Renal cortex interstitium (tissue), 11 donors: ENCODE measurements around the gene PLXDC1. TPM values are rescaled to one million over a fixed set of nuclear protein-coding genes. Genes with fewer than 3 reads are reported as not detected.
"Not testable (repeated sequence)": the region's sequence is repeated elsewhere in the genome, so short reads cannot be mapped to it uniquely, and the experiment has no call there.

Experiments used
- DNase-seq, 11 donors: peaks; one replicate each; pipeline ENCODE4 v3.0.0-alpha.2; 2013; ENCODE audit warnings: low read depth in 9 of 11, low spot score in 4 of 11; ENCODE audit errors: extremely low read depth in 1 of 11
- polyA plus RNA-seq, 3 donors: library from polyadenylated mRNA; unstranded; fragments of 120-200 nt; gene quantifications; one replicate each; pipeline ENCODE4 v1.2.1, GENCODE V29; 2013; ENCODE audit not compliant: insufficient read length in 3 of 3

Gene PLXDC1
- polyA plus RNA-seq, 3 donors, result 4.9 to 9.2 (median 7.2) TPM

GRCh38 chr17:39083270-39083669, 68.2 kb downstream of the PLXDC1 start:
- DNase-seq, result no peak

GRCh38 chr17:39082482-39082881, 69.0 kb downstream of the PLXDC1 start:
- DNase-seq, result peak in 8 of 11 donors; percentile 38 to 80 (median 58)

- no peak for DNase-seq
Observed at GRCh38 chr17:39081851-39082250, 69.6 kb downstream of the PLXDC1 start.

GRCh38 chr17:39080421-39081078, 70.9 kb downstream of the PLXDC1 start:
- DNase-seq, result no peak

- no peak for DNase-seq
Observed at GRCh38 chr17:39079836-39080235, 71.6 kb downstream of the PLXDC1 start.

- no peak for DNase-seq
Observed at GRCh38 chr17:39077866-39078265, 73.6 kb downstream of the PLXDC1 start.

- DNase-seq, result no peak
Observed at GRCh38 chr17:39077252-39077651, 74.2 kb downstream of the PLXDC1 start.

- no peak for DNase-seq
Observed at GRCh38 chr17:39074676-39075075, 76.8 kb downstream of the PLXDC1 start.

GRCh38 chr17:39073916-39074315, 77.5 kb downstream of the PLXDC1 start:
- DNase-seq, result no peak

- no peak for DNase-seq
Observed at GRCh38 chr17:39073353-39073752, 78.1 kb downstream of the PLXDC1 start.

- no peak for DNase-seq
Observed at GRCh38 chr17:39071573-39071972, 79.9 kb downstream of the PLXDC1 start.

GRCh38 chr17:39069114-39069756, 82.2 kb downstream of the PLXDC1 start:
- DNase-seq, result peak in 3 of 11 donors; percentile 27 to 42 (median 41)

- no peak for DNase-seq
Observed at GRCh38 chr17:39064819-39065218, 86.6 kb downstream of the PLXDC1 start.

GRCh38 chr17:39064374-39064773, 87.1 kb downstream of the PLXDC1 start:
- DNase-seq, result no peak

- no peak for DNase-seq
Observed at GRCh38 chr17:39063681-39064069, 87.8 kb downstream of the PLXDC1 start.

GRCh38 chr17:39062846-39063680, 88.4 kb downstream of the PLXDC1 start:
- DNase-seq, result no peak

GRCh38 chr17:39058524-39058923, 92.9 kb downstream of the PLXDC1 start:
- no peak for DNase-seq

GRCh38 chr17:39057701-39058206, 93.7 kb downstream of the PLXDC1 start:
- no peak for DNase-seq

GRCh38 chr17:39054111-39054645, 97.3 kb downstream of the PLXDC1 start:
- no peak for DNase-seq

- DNase-seq, result not testable (repeated sequence)
Observed at GRCh38 chr17:39052423-39052822, 99.0 kb downstream of the PLXDC1 start.
